ENCODE data around the gene DNPEP.

- no peak for TF ChIP-seq ZBTB49 (tag by site-specific recombination; IDR thresholded peaks at IDR 0.05; ENCODE audit: low read depth)
- TF ChIP-seq CTCF (tag by site-specific recombination; IDR thresholded peaks at IDR 0.05): no peak
- TF ChIP-seq ZBTB8A (tag by site-specific recombination; IDR thresholded peaks at IDR 0.05): no peak
- no peak for TF ChIP-seq TSHZ1 (tag by site-specific recombination; IDR thresholded peaks at IDR 0.05; ENCODE audit: borderline replicate concordance)
- no peak for TF ChIP-seq ZSCAN30 (tag by site-specific recombination; IDR thresholded peaks at IDR 0.05)
- no peak for TF ChIP-seq ZNF560 (tag by site-specific recombination; IDR thresholded peaks at IDR 0.05; ENCODE audit: borderline replicate concordance)
- TF ChIP-seq ZNF624 (tag by site-specific recombination; IDR thresholded peaks at IDR 0.05): no peak
These were observed 17.7 kb upstream of the DNPEP start for GRCh38 chr2:219405451-219405850.
